ENCODE data around the gene ANHX.

DNA sequence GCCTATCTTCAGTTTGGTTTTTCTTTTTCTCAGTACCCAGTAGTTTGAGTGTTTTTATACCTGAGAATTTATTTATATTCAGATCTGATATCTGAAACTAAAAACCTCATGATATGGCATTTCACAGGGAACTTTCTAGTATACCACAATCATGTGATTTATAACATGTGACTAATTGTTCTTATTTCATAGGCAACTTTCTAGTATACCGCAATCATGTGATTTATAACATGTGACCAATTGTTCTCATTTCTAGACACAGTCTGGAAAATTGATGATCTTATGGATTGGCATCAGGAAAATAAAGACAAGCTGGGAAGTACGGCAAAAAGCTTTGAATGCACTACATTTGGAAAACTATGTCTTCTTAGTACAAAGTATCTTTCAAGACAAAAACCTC, 33.8 kb downstream of the ANHX start:
- TF ChIP-seq, protein P1, sequence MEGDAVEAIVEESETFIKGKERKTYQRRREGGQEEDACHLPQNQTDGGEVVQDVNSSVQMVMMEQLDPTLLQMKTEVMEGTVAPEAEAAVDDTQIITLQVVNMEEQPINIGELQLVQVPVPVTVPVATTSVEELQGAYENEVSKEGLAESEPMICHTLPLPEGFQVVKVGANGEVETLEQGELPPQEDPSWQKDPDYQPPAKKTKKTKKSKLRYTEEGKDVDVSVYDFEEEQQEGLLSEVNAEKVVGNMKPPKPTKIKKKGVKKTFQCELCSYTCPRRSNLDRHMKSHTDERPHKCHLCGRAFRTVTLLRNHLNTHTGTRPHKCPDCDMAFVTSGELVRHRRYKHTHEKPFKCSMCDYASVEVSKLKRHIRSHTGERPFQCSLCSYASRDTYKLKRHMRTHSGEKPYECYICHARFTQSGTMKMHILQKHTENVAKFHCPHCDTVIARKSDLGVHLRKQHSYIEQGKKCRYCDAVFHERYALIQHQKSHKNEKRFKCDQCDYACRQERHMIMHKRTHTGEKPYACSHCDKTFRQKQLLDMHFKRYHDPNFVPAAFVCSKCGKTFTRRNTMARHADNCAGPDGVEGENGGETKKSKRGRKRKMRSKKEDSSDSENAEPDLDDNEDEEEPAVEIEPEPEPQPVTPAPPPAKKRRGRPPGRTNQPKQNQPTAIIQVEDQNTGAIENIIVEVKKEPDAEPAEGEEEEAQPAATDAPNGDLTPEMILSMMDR (IDR thresholded peaks at IDR 0.05) = no peak
- TF ChIP-seq POLR2A (IDR thresholded peaks at IDR 0.05) = no peak
